ENCODE data around the gene TRRAP.
A peak's percentile ranks its signal among the peaks of the same experiment; 100 is the strongest.
"Not testable (repeated sequence)": the region's sequence is repeated elsewhere in the genome, so short reads cannot be mapped to it uniquely, and the experiment has no call there.

The TRRAP gene

GRCh38 chr7:98866765-98867164 lies 11.6 kb upstream of the TRRAP start:
- DNase-seq: no peak

- DNase-seq: no peak
Observed at GRCh38 chr7:98868450-98868849, 9.9 kb upstream of the TRRAP start.

GRCh38 chr7:98869027-98869596 lies 9.2 kb upstream of the TRRAP start:
- no peak for DNase-seq

- DNase-seq: no peak
Observed at GRCh38 chr7:98869597-98870120, 8.7 kb upstream of the TRRAP start, which contains the start of gene TMEM130. Gene TMEM130, minus strand, starts transcription at chr7:98870014. Its CDS starts 153 bp downstream, at chr7:98869861.

GRCh38 chr7:98870121-98870651 lies 8.1 kb upstream of the TRRAP start:
- peak; percentile 73 for DNase-seq

GRCh38 chr7:98870807-98871491 lies 7.4 kb upstream of the TRRAP start:
- no peak for DNase-seq

GRCh38 chr7:98872328-98872924 lies 5.9 kb upstream of the TRRAP start:
- DNase-seq: peak; percentile 33

- DNase-seq: not testable (repeated sequence)
Observed at GRCh38 chr7:98873610-98874009, 4.7 kb upstream of the TRRAP start.

GRCh38 chr7:98874942-98875341 lies 3.4 kb upstream of the TRRAP start:
- DNase-seq: no peak

GRCh38 chr7:98875501-98875900 lies 2.8 kb upstream of the TRRAP start:
- no peak for DNase-seq

- DNase-seq: no peak
Observed at GRCh38 chr7:98877146-98877545, 1.2 kb upstream of the TRRAP start.

GRCh38 chr7:98877692-98878364 lies 504 bp upstream of the TRRAP start:
- no peak for DNase-seq

- DNase-seq: no peak
Observed at GRCh38 chr7:98879198-98879978, 1.1 kb downstream of the TRRAP start.

GRCh38 chr7:98879979-98880315 lies 1.6 kb downstream of the TRRAP start:
- no peak for DNase-seq

- DNase-seq: no peak
Observed at GRCh38 chr7:98880485-98880884, 2.2 kb downstream of the TRRAP start.

- no peak for DNase-seq
Observed at GRCh38 chr7:98881561-98882315, 3.4 kb downstream of the TRRAP start.

GRCh38 chr7:98884416-98884815 lies 6.1 kb downstream of the TRRAP start:
- no peak for DNase-seq

GRCh38 chr7:98887038-98887437 lies 8.7 kb downstream of the TRRAP start:
- no peak for DNase-seq

- no peak for DNase-seq
Observed at GRCh38 chr7:98892609-98893008, 14.3 kb downstream of the TRRAP start.

- DNase-seq: no peak
Observed at GRCh38 chr7:98899816-98900215, 21.5 kb downstream of the TRRAP start.

GRCh38 chr7:98900815-98901214 lies 22.5 kb downstream of the TRRAP start:
- DNase-seq: no peak

GRCh38 chr7:98902523-98902922 lies 24.2 kb downstream of the TRRAP start:
- DNase-seq: no peak

All from fibroblast of skin of right biceps (primary cell).